GDM1 (cell line): Measurements from ENCODE around the gene ABHD17C.
A peak's percentile ranks its signal among the peaks of the same experiment; 100 is the strongest.

Experiments
- DNase-seq: peaks from one replicate; lab custom pipeline; 2025; lab: John Stamatoyannopoulos, UW

Gene ABHD17C

GRCh38 chr15:80766275-80766674 lies 71.2 kb downstream of the ABHD17C start:
- DNase-seq = no peak

GRCh38 chr15:80768158-80768557 lies 73.0 kb downstream of the ABHD17C start:
- DNase-seq = no peak

- no peak for DNase-seq
These were observed 74.2 kb downstream of the ABHD17C start for GRCh38 chr15:80769153-80769828.

GRCh38 chr15:80769829-80770705 lies 75.0 kb downstream of the ABHD17C start:
- no peak for DNase-seq

- no peak for DNase-seq
These were observed 78.0 kb downstream of the ABHD17C start for GRCh38 chr15:80773122-80773551.

- no peak for DNase-seq
These were observed 78.8 kb downstream of the ABHD17C start for GRCh38 chr15:80773792-80774352.

- no peak for DNase-seq
These were observed 79.4 kb downstream of the ABHD17C start for GRCh38 chr15:80774486-80774885.

- no peak for DNase-seq
These were observed 80.2 kb downstream of the ABHD17C start for GRCh38 chr15:80775338-80775737.

GRCh38 chr15:80776420-80777045 lies 81.4 kb downstream of the ABHD17C start:
- DNase-seq = peak; percentile 7

GRCh38 chr15:80777137-80777536 lies 82.0 kb downstream of the ABHD17C start:
- peak; percentile 1 for DNase-seq

- no peak for DNase-seq
These were observed 82.9 kb downstream of the ABHD17C start for GRCh38 chr15:80777826-80778620.

- DNase-seq = no peak
These were observed 83.5 kb downstream of the ABHD17C start for GRCh38 chr15:80778621-80778963.

- peak; percentile 28 for DNase-seq
These were observed 84.0 kb downstream of the ABHD17C start, which contains the start of gene CEMIP for GRCh38 chr15:80778964-80779657. Gene CEMIP (plus strand): TSS chr15:80779370. CDS start chr15:80873880, 94,510 bp downstream.

GRCh38 chr15:80779658-80780415 lies 84.7 kb downstream of the ABHD17C start:
- no peak for DNase-seq

- no peak for DNase-seq
These were observed 85.5 kb downstream of the ABHD17C start for GRCh38 chr15:80780416-80781221.

- no peak for DNase-seq
These were observed 88.2 kb downstream of the ABHD17C start for GRCh38 chr15:80783260-80783659.

- no peak for DNase-seq
These were observed 90.2 kb downstream of the ABHD17C start for GRCh38 chr15:80785335-80785734.

- DNase-seq = no peak
These were observed 90.8 kb downstream of the ABHD17C start for GRCh38 chr15:80785811-80786354.

GRCh38 chr15:80787316-80787715 lies 92.2 kb downstream of the ABHD17C start:
- no peak for DNase-seq
